Limb (tissue), 2 donors: ENCODE results near the gene CREB5.

Experiments used
- DNase-seq, 2 donors: peaks; one replicate each; pipeline ENCODE4 v3.0.0-alpha.2; 2016; ENCODE audit errors: extremely low spot score in 2 of 2

CREB5 gene

DNA sequence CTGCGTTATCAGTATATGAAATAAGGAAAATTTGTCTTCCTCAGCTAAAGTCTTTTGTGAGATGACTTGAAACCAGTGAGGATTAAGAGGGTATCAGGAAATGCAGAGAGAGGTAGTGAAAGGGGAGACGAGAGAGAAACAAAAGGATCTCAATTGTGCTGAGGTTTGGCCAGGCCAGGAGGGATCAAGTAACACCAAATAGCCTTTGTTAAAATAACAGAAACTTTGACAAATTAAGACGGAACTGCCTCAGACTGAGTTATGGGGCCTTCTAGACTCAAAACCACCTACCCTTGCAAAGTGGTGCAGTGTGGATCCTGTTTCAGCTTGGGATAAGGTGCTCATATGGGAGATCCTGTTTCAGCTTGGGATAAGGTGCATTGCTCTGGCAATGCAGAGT lies 263.1 kb downstream of the CREB5 start:
- no peak for DNase-seq

DNA sequence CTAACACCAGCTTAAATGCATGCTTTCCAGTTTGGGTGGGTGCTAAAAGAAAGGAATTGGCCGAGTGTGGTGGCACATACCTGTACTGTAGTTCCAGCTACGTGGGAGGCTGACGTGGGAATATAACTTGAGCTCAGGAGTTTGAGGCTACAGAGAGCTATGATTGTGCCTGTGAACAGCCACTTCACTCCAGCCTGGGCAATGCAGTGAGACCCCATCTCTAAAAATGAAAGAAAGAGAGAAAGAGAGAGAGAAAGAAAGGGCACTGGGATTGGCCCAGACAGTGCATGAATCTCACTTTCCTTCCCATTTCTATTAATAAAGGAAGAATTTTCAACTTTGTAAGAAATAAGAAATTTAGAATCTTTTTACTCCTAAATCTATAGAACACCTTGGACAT lies 265.4 kb downstream of the CREB5 start:
- no peak for DNase-seq

DNA sequence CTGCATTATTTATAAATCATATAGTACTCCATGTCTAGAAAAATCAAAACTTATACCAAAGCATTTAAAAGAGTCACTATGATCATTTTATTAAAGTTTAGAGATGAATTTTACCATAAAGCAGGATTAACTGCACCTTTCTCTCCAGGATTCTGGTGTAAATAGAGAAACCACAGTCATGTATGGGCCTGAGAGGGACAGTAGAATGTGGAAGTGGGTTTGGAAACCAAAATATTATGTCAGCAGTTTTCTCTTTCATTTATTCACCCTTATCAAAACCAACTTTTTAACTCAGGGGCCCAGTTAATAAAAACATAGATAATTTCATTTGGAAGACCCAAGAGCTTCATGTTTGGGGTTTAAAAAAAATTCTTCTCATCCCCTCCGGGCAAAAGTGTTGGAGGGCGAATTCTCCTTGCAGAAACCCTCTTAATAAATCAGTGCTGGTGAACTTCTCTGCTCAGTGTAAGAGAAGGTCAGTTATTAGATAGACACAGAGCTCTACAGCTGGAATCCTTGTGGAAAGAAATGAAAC lies 266.2 kb downstream of the CREB5 start:
- no peak for DNase-seq

DNA sequence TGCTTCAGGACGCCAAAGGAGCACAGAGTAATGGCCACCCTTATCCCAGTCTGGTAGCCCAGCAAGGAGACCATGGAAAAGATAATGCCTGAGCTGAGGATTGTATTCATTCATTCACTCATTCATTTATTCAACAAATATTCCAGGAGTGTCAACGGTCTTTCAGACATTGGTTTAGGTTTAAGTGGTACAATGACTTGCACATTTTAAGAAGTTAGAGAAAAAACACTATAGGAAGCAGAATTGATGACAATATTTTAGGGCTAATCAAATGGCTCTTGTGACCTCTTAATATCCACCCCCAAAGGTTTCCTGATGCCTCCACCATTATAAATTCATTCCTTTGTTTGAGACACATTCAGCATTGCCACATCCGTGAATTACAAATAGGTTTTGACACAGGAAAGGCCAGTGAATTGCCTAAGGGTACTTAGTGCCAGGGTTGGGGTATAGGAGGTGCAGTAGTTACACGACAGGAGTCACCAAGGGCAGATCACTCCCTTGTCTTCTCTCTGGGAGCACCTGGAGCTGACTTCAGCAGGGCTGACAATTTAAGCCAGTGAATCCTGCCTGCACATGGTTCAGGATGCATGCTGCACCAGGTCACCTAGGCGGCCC lies 269.5 kb downstream of the CREB5 start:
- no peak for DNase-seq

DNA sequence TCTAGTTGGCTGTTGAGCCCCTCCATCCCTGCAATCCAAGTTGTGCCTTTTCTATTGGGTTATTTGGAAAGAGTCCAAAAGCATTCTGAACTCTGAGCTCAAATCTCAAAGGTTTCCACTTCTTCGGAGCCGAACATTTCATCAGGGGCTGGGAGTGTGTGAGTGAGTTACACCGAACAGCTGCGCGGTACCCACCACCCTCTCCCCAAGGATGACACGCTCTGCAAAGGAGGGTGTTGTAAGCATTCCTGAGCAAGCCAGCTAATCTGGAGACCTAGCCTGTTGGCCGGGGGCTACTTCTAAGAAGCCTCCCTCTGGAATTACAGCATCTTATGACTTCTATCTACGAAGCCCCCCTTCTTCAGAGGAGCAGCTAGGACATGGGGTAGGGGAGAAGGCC lies 270.5 kb downstream of the CREB5 start:
- DNase-seq, result no peak

DNA sequence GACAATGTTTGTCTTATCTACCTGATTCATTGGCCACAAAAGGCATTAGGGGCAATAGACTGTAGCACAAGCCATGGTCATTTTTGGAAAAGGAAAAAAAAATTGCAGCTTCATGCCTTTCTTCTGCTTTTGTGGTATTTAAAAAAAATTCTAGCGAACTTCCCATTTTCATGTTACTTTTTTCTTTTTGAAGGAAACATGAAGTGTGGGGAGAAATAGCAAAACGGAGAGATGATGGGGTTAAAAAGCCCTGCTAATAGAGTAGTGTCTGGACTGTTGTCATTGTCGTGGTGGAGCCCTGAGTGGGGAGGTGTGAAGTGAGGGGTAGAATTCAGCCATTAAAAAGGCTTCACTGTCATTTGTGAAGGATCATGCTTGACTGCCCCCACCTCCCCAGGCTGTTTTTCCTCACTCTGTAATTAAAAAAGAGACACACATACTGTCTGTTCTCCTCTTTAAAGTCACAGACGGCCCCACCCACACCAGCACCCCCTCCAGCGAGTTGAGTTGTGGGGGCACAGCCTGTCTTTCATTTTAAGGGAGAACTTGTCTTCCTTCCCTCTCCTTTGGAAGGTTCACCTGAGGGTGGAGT lies 272.4 kb downstream of the CREB5 start:
- DNase-seq, result no peak

DNA sequence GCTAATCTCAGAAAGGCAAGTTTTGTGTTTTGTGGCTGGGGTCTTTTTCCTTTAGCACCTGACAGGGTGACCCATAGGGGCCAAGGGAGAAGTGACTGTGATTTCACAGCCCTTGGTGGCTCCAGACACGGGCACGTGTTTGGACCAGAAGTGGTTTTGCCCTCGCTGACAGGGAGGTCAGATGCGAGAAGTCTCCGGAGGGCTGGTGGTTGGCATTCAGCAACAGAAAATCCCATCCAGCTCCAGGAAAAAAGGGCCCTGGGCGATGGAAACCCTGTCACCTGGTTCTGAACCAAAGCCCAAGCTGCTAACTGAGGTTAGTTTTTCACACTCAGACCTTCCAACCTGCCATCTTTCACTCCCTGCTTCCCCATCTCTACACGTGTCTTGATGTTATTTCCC lies 272.9 kb downstream of the CREB5 start:
- DNase-seq, result peak in 1 of 2 donors; percentile 66

DNA sequence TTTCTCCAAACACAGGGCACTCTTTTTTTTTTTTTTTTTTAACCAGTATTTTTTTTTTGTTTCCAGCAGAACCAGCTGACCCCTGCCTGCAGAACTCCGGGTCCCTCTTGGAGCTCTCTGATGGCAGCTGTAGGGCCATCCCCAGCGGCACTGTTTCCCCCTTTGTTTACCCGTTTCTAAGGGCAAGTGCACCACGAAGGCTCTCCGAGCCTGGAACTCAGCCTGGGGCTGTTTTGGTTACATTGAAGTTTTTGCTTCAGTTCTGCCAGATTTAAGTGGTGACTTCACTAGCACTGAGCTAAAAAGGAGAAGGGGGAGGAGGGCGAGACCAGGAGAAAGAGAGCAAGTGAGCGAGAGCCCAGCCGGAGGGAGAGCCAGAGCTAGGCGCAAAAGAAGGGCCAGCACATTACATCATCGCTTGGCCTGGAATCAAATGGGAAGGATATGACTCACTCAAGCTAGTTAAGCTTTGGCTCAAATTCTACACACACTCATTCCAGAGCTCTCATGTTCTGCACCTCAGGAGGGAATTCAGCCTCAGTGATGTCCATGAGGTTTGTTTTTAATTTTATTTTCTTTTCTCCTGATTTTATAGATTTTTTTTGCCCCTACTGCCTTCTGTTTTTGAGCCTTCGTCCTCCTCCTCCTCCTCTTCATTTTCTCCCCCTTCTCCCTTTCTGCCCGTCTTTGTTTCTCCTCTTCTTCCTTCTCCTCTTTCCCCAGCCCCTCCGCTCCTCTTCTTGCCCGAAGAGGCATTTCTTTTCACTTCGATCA lies 273.5 kb downstream of the CREB5 start:
- DNase-seq, result peak; percentile 92 to 99

DNA sequence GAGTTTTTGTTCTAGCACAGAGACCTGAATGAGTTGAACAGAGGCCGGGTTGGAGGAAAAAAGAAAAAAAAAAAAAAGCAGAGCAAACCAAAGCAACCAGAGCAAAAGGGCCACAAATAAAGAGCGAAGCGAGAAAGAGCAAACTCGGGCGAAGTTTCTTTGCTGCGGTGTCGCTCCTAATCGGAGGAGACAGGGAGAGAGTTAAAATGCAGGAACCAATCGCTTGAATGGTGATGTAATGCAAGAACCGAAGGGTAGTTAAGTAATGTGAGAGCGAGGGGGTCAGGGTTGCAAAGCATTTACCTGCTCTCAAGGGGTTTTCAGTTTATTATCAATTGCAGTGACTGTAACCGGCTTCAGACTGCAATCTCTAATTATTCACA lies 274.1 kb downstream of the CREB5 start:
- DNase-seq, result peak; percentile 68 to 90

DNA sequence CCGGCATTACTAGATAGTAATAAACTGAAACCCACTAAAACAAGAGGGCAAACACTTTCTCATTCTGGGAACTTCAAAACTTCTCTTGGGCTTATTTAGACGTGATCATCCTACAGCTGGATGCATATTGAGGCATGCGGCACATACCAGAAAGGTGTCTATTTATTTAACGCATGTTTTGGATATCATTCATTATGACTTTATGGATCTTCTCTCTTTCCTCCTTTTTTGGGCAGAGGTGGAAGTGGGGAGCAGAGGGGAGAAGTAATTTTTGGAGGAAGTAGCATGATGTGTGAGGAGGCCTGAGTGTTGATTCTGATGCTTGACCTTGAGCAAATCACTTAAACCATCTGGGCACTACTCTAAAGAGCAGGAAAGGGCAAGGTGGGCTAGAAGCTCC lies 275.2 kb downstream of the CREB5 start:
- no peak for DNase-seq

DNA sequence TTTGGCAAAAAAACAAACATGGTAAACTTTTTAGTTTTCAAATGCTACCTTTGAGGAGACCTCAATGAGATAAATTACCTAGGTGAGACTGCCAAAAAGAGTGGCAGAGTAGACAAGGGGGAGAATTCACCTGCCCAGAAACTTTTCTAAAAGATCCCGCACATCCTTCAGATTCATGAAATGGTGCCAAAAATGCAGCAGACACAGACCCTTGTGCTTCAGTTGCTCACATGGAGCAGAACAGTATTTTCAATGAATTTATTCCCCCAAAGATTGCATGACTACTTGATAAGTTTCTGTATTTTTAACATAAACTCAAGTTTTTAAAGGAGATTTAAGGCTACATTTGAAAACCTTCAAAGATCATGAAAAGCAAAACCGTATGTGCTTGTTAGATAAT lies 275.9 kb downstream of the CREB5 start:
- DNase-seq, result no peak

DNA sequence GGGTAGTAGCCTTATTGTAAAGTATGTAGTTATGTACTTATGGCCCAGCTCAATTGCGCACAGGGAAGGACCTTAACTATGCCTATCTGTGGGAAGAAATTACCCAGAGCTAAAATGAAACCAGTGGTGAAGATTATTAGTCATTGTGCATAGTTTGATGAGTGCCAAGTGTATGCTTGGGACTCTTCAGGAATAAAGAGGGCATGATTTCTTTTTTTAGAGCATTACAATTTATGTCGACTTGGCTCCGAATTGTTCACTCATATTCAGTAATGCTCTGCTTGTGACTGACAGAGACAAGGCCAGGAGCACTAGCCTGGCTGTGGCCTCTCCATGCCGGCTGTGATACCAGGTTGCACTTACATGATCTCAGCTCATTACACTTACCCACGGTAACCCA lies 276.3 kb downstream of the CREB5 start:
- DNase-seq, result no peak

DNA sequence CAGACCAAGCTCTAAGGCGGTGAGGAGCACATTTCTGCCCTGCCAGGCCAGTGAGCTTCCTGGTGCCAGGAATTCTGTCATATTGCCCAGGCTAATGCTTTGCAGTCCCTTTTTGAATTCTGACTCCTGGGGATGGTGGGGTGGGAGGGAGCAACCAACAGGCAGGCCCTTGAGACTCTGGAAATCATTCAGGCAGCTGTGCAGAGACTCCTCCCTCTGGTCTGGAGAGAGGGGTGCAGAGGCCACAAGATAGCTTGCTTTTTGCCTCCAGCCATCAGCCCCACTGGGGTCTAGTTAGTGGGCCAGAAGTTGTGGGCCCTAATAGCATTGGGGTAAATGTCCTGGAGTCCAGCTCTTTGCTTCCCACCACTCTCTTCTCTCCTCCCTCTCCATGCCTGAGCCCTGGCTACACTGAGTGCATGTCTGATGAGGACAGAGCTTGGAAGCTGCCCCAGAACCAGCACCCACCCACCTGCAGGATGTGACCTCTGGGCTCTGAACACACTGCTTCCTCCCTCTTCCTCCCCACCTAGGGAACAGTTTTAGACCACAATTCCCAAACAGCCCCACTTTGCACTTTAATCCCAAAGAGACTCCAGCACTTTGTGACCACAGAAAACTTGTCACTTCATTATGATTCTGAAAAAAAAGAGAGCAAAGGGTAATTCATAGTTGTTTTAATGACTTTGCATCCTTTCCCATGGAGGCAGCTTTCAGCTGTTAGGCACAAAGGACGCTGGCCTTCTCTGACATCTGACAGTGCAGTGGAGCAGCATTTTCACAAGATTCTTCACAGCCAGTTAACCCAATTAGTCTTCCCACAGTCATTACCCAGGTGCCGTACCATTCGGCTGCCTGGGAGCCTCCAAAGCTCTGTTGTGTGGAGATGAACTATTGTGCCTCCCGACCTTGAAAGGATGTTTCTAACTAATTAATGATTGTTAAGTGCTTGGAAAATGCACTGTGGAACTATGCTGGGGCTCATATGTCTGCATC lies 283.3 kb downstream of the CREB5 start:
- DNase-seq, result no peak

DNA sequence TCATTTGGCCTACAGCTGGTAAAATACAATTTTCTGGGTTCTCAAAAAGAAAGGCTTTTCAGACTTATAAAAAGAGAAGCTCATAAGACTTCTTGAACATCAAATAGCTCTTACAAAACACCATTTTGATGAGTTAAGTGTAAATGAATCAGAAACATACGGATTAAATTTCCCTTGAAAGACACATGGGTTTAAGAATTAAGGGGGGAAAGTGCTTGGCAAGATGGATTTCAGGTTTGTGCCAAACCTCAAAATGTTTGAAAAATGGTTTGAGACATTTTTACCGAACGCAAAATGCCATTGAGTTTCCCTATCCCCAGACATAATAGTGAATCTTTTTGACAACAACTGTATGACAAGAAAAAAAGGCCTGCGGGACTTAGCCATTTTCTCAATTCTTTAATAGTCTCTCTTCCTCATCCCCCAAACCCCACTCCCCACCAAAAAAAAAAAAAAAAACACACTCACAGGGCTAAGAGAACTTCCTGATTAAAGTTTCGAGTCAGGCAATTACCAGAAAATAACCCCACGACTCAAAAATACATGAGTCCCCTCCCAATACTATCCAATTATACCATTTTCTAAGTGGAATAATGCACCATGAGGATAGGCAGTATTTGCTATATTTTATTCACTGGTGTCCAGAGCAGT lies 285.7 kb downstream of the CREB5 start:
- no peak for DNase-seq

DNA sequence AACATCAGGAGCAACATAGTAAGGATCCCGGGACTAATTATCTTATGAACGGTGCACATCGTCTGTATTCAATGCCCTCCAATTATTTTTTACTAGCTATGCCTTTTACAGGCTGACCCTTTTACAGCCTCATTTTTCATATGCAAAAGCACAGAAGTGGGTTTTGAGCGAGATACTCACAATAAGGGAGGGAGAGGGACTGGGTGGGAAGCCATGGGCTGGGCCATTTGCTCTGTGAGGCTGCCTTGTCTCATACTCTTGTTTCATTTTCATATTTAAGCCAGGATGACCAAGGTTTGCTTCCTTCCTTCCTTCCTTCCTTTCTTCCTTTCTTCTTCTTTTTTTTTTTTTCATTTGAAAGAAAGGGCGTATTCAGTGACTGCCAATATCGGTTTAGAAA lies 286.5 kb downstream of the CREB5 start:
- no peak for DNase-seq

DNA sequence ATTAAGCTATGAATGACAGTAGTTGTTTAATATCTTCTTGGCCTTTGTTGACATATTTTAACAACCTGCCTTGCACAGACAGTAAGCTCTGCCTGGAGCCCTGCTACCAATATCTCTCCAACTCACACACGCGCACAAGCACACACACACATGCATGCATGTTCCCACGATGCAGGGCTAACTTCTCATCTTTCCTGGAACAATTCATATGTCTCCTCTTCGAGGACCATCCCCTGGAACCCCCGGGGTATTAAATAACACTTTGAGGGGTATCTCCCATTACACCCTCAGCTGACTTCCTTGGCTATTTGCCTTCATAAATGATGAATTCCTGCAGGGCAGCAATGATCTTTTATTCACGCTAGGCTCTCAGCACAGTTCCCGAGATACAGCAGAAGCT lies 287.8 kb downstream of the CREB5 start:
- DNase-seq, result no peak

DNA sequence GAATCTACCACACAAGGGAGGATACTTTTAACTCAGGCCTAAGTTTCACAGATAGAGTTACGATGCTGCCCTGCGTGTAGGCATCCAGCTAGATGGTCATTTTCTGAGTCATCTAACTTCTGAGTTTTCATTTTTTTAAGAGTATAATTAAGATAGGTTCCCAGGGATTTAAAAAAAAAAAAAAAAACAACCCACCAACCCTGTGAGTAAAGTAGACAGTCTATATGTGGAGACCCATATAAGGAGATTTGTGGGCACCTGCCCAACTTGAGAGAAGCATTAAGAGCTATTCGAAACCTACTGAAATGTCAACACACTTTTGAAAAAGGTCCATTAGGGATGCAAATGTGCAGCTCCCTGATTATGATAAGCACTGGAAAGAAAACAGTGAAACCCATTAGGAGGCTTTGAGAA lies 288.5 kb downstream of the CREB5 start:
- no peak for DNase-seq

DNA sequence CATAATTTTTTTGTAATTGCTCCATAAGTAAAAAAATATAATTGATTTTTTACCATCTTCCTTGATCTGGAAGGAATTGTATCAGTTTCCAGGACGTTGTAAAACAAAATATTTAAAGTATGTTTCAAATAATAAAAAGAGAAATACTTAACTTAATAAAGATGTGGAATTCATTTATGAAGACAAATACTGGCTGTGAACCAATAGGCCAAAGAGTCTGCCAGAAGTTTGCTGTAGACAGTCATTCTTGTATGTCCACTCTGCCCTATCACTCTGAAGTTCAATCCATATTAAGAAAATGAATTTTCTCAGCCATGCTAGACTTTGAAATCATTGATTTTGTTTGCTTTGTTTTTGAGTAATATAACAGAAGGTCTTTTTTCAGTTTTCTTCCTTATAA lies 289.4 kb downstream of the CREB5 start:
- no peak for DNase-seq

DNA sequence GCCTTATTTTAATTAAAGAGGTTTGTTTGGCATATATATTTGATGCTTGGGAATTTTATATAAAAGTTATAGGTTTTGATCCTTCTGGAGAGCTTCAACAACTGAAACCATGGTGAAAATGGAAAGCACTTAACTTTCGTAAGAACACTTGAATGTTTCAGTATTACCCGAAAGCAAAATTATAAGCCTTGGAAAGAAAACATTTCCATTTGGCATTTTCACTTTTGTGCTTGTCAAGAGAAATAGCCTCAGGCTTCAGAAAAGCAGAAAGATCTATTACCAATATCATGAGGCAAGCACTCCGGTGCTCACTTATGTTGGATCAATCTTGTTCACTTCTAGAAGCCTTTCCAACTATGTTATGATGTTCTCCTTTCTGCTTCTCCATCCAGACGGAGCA lies 289.9 kb downstream of the CREB5 start:
- DNase-seq, result no peak

DNA sequence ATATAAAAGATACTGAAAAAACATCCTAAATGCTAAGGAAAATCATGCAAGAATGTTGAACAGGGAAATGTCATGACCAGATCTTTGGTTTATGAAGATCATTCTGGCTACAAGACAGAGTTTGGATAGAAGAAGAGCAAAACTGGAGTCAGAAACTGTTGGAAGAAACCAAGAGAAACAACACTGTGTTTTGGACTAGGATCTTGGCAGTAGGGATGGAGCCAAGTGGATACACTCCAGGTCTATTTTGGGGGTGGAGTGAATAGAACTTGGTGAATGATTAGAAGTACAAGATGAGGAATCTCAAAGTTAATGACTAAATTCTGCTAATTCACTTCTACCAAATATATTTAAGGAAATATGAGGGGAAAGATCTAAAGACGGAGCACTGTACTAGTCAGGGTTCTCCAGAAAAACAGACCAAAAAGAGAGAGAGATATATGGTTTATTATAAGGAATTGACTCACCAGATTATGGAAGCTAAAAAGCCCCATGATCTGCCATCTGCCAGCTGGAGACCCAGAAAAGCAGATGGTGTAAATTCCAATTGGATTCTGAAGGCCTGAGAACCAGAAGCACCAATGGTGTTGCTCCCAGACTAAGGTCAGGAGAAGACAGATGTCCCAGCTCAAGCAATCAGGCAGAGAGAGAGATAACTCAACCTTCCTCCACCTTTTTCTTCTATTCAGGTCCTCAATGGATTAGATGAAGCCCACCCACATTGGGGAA lies 290.9 kb downstream of the CREB5 start:
- DNase-seq, result no peak
